ACHN (cell line): ENCODE data around the gene MACROH2A2.
"Not testable (repeated sequence)": the region's sequence is repeated elsewhere in the genome, so short reads cannot be mapped to it uniquely, and the experiment has no call there.

Source experiments
- DNase-seq: peaks from one replicate; pipeline ENCODE4 v3.0.0-alpha.2; 2015
- in situ Hi-C: cut with HindIII; loops from 2 replicates; pipeline ENCODE4 v1.10.0; 2017; ENCODE audit warnings: low sequenced_read_pairs, low pct_ligation_motif_present, low pct_unique_long_range_greater_than_20kb

The MACROH2A2 gene

GRCh38 chr10:70063418-70064098, 10.9 kb downstream of the MACROH2A2 start:
- in situ Hi-C loops, result no loop called here

DNA sequence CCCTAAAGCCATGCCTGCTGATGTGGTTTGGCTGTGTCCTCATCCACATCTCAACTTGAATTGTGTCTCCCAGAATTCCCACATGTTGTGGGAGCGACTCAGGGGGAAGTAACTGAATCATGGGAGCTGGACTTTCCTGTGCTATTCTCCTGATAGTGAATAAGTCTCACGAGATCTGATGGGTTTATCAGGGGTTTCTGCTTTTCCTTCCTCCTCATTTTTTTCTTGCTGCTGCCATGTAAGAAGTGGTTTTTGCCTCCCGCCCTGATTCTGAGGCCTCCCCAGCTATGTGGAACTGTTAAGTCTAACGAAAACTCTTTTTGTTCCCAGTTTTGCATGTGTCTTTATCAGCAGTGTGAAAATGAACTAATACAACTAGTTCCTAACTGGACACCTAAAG, 11.8 kb downstream of the MACROH2A2 start:
- no peak for DNase-seq
- in situ Hi-C loops, result no loop called here

More at GRCh38 chr10:70063418-70064098, 10.9 kb downstream of the MACROH2A2 start:
- no peak for DNase-seq

GRCh38 chr10:70066190-70066589, 13.5 kb downstream of the MACROH2A2 start:
- in situ Hi-C loops, result no loop called here
- DNase-seq, result no peak

GRCh38 chr10:70067586-70067985, 14.9 kb downstream of the MACROH2A2 start:
- in situ Hi-C loops, result no loop called here

DNA sequence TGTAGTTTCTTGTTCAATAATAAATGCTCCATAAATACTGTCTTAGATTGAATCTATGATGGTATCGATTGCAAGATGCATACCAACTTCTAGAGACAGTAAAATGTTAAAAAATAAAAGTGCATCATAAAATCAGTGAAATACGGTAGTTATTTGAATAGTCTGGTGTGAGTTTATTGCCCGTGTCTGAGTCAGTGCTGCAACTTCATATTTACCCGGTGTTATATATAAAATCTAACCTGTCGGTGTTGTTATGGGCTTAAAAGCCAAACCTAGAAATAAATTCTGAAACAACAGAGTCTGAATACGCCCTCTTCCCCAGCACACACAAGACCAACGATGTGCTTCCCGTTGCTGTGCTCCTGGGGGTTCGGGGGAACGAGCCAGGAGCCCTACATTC, 16.3 kb downstream of the MACROH2A2 start:
- no peak for DNase-seq
- in situ Hi-C loops, result no loop called here

More at GRCh38 chr10:70067586-70067985, 14.9 kb downstream of the MACROH2A2 start:
- DNase-seq, result no peak

DNA sequence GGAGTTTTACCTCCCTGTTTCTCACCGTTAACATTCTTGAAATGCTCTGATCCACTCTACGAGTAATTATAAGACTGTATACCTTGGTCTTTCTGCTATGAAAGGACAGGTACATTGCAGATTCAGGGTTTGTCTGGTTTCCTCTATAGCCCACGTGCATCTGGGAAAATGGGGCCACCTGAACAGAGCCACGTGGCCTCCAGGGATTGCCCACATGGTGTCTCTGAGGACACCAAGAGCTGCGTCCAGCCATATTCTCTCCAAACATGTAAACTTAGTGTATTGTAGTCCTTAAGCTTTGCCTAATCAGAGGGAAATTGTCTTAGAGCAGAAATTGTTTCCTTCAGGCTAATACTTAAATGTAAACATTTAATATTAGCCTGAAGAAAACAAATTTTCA, 16.7 kb downstream of the MACROH2A2 start:
- in situ Hi-C loops, result no loop called here

GRCh38 chr10:70070834-70071233, 18.2 kb downstream of the MACROH2A2 start:
- in situ Hi-C loops, result no loop called here
- no peak for DNase-seq

More for the DNA sequence above, 16.7 kb downstream of the MACROH2A2 start:
- no peak for DNase-seq

GRCh38 chr10:70074165-70074564, 21.5 kb downstream of the MACROH2A2 start:
- DNase-seq, result no peak
- in situ Hi-C loops, result no loop called here

- in situ Hi-C loops, result no loop called here
- DNase-seq, result no peak
Measured at GRCh38 chr10:70074971-70075370, 22.3 kb downstream of the MACROH2A2 start.

GRCh38 chr10:70078329-70078728, 25.7 kb downstream of the MACROH2A2 start:
- in situ Hi-C loops, result no loop called here
- DNase-seq, result no peak

GRCh38 chr10:70078937-70079336, 26.3 kb downstream of the MACROH2A2 start:
- in situ Hi-C loops, result no loop called here
- DNase-seq, result no peak

DNA sequence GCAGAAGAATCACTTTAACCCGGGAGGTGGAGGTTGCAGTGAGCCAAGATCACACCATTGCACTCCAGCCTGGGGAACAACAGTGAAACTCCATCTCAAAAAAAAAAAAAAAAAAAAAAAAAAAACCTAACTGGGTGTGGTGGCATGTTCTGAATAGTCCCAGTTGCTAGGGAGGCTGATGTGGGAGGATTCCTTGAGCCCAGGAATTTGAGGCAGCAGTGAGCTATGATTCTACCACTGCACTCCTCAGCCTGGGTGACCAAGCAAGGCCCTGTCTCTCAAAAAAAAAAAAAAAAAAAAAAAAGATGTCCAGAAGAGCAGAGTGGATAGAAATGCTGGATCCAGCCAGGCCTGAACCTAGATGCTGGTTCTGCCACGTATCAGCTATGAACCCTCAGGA, 28.1 kb downstream of the MACROH2A2 start:
- DNase-seq, in situ Hi-C loops: not testable (repeated sequence)

GRCh38 chr10:70084189-70084588, 31.5 kb downstream of the MACROH2A2 start:
- DNase-seq, result no peak
- in situ Hi-C loops, result no loop called here

DNA sequence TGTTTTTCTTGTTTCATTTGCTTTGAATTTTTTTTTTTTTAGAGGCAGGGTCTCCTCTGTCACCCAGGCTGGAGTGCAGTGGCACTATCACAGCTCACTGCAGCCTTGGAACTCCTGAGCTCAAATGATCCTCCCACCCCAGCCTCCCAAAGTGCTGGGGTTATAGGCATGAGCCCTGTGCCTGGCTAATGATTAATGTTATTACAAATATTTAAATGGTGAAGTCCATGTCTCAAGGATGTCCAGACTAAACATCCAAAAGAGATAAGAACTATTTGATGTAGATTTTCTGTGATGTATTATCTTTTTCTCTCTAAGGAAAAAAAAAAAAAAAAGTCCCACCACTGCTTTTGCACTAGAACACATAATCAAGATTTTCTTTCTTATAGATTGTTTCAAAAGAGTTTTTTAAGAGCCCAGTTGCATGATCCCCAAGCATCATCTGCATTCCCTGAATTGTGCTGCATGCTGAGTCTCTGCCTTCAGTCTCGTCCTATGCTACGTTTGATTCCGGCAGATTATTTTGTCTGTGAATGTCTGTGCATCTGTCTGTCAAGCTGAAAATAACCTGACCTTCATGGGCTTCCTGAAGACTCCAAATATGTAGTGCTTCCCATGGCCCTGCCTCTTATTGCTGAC, 33.4 kb downstream of the MACROH2A2 start:
- in situ Hi-C loops, result no loop called here
- DNase-seq, result no peak

GRCh38 chr10:70087616-70088307, 35.1 kb downstream of the MACROH2A2 start:
- DNase-seq, result no peak

DNA sequence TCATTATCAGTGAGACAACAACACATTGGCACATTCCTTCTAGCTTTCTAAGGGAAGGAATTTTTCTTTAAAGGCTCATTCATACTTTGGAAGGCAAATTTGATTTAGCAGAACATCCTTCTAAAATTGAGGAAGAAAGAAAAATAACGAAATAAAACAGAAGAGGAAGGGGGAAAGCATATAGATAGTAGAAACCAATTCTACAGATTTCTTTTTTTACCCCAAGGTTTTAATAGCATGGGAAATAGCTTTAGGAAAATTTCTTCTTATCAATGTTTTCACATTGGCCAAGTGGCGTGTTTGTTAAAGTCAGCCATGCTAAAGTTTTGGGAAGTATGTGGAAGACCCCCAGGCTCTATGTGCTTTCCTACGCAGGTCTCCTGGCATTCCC, 35.7 kb downstream of the MACROH2A2 start:
- in situ Hi-C loops, result no loop called here
- DNase-seq, result no peak

More at GRCh38 chr10:70087616-70088307, 35.1 kb downstream of the MACROH2A2 start:
- in situ Hi-C loops, result no loop called here

GRCh38 chr10:70090013-70090412, 37.4 kb downstream of the MACROH2A2 start:
- no peak for DNase-seq
- in situ Hi-C loops, result no loop called here

GRCh38 chr10:70090951-70091350, 38.3 kb downstream of the MACROH2A2 start:
- peak; percentile 29 for DNase-seq
- in situ Hi-C loops, result no loop called here

GRCh38 chr10:70092389-70092718, 39.7 kb downstream of the MACROH2A2 start:
- DNase-seq, result no peak
- in situ Hi-C loops, result no loop called here
